GM12878 (cell line): ENCODE measurements around the gene HOXB6.

Source experiments
- BCL11A ChIP-seq: IDR thresholded peaks from 2 replicates; pipeline ENCODE4 v1.6.1; 2011; ENCODE audit warnings: low read depth, low read length
- EZH2 ChIP-seq: IDR thresholded peaks from 2 replicates; pipeline ENCODE4 v1.6.1; 2012; ENCODE audit warnings: low read depth, mild to moderate bottlenecking, control low read depth, inconsistent platforms, low read length, borderline replicate concordance; ENCODE audit not compliant: control insufficient read depth
- HCFC1 ChIP-seq: fragments of 150-350 bp; IDR thresholded peaks from 2 replicates; pipeline ENCODE4 v1.6.1; 2014; ENCODE audit warnings: low read length
- NBN ChIP-seq: fragments of 450-650 bp; IDR thresholded peaks from 2 replicates; pipeline ENCODE4 v1.6.1; 2016
- POLR2A ChIP-seq: IDR thresholded peaks from 2 replicates; pipeline ENCODE4 v1.6.1; 2011; ENCODE audit warnings: low read depth, mild to moderate bottlenecking, low read length
- POLR2AphosphoS5 ChIP-seq: IDR thresholded peaks from 2 replicates; pipeline ENCODE4 v1.6.1; 2011; ENCODE audit warnings: mild to moderate bottlenecking, low read length, inconsistent platforms
- POU2F2 ChIP-seq: IDR thresholded peaks from 3 replicates; pipeline ENCODE4 v1.6.1; 2011; ENCODE audit warnings: low read depth, mild to moderate bottlenecking, low read length, borderline replicate concordance
- YBX1 ChIP-seq: fragments of 450-650 bp; IDR thresholded peaks from 2 replicates; pipeline ENCODE4 v1.6.1; 2016; ENCODE audit warnings: antibody characterized with exemption
- ZNF24 ChIP-seq: fragments of 450-650 bp; IDR thresholded peaks from 2 replicates; pipeline ENCODE4 v1.6.1; 2017; ENCODE audit warnings: antibody characterized with exemption, mild to moderate bottlenecking
- TF ChIP-seq, protein P1 (sequence below): IDR thresholded peaks from 2 replicates; pipeline ENCODE4 v1.6.1; 2011; ENCODE audit warnings: low read depth, mild to moderate bottlenecking, low read length, moderate library complexity, borderline replicate concordance; ENCODE audit errors: extremely low read depth
- TF ChIP-seq, protein P2 (sequence below): IDR thresholded peaks from 2 replicates; pipeline ENCODE4 v1.6.1; 2012; ENCODE audit warnings: low read depth, low read length, improper control_type of control experiment

DNA sequence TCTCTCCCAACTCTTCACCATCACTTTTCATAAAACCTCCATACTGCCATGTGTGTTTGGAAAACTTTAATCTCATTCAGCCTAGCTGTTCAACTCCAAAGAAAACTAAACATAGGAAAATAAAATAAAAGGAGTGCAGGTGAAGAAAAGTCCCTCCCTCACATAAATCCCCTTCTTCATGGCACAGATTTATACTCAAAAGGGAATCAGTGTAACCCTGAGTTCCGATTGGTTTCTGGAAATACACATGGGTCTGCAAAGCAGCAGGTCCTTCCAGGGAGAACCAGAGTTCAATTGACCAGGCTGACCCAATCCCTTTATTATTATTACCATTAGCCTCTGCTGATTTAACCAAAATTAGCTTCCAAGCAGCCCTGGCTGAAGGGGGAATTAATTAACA is 51.0 kb downstream of the HOXB6 start:
- TF ChIP-seq, protein P1, sequence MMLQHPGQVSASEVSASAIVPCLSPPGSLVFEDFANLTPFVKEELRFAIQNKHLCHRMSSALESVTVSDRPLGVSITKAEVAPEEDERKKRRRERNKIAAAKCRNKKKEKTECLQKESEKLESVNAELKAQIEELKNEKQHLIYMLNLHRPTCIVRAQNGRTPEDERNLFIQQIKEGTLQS = no peak
- TF ChIP-seq POLR2A = no peak
- TF ChIP-seq POLR2AphosphoS5 = no peak
- no peak for TF ChIP-seq ZNF24
- TF ChIP-seq YBX1 = no peak
- TF ChIP-seq EZH2 = no peak
- TF ChIP-seq NBN = no peak
- TF ChIP-seq, protein P2, sequence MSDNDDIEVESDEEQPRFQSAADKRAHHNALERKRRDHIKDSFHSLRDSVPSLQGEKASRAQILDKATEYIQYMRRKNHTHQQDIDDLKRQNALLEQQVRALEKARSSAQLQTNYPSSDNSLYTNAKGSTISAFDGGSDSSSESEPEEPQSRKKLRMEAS = no peak
- TF ChIP-seq BCL11A = no peak
- TF ChIP-seq HCFC1 = no peak
- no peak for TF ChIP-seq POU2F2
